ENCODE measurements around the gene ADAT2. TPM values are rescaled to one million over a fixed set of nuclear protein-coding genes. Genes with fewer than 3 reads are reported as not detected.

ADAT2 gene
- total and polyA plus RNA-seq, 2 of the 13 experiments (the other 11 are each of a cell fraction or from before 2014, with no cell fraction given), result 10.5 to 18.3 TPM

DNA sequence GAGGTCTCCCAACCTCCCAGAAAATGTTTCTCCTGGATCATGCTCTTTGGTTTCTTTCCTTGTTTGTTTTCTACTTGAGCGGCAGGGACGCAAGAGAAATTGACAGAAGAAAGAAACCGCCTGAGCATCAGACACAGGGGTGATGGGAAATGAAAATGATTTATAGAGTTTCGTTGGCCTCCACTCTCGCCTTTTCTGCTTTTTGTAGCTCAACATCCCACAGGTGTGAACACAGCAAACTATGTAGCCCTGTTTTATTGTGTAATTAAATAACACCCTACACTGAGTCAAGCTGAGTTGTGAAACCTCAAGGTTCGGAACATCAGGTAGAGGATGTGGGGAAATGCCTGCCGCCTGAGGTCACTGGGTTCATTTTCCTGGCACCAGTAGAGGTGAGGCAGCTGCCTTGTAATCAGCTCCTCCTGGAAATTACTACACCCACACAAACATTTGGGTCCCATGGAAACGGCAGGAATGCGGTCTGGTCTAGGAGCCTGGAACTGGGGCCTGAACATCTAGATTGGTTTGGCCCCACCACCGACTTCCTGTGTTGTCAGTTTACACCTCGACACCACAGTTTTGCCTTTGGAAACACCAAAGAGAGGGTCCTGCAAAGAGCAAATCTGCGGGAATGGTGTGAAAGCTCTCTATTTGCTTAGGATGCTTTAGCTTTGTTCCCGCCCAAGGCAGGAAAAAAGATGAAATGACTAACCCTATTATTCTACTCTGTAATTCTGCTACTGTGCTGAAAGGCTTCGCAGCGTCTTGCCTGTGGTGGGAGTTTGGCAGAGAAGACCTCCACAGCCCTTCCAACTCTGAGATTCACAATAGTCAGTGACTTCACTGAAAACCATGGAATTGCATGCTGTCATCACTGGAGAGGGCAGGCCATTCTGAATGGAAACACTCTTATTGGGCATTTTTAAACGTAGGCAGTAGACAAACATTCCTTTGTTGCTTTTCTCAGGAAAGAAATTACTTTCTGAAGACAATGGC, 53.0 kb downstream of the ADAT2 start (continued):
- TF ChIP-seq NCOA1 (CRISPR knock-in tag; IDR thresholded peaks at IDR 0.05) (peak; percentile 80; the same call in 1 of the 2 replicates), ZNF850 (CRISPR knock-in tag; conservative IDR thresholded peaks at IDR 0.05) (no peak), YY1 (IDR thresholded peaks at IDR 0.05; ENCODE audit: insufficient read depth, insufficient replicate concordance, low read depth, low read length) (peak; percentile 35), SRF (IDR thresholded peaks at IDR 0.05; ENCODE audit: low read depth, low read length) (0 out of 2 replicates have a peak, but pooled peaks have one; percentile 27), PLRG1 (conservative IDR thresholded peaks at IDR 0.05) (no peak), PHF8 (CRISPR knock-in tag; IDR thresholded peaks at IDR 0.05) (no peak), ZEB1 (IDR thresholded peaks at IDR 0.05; ENCODE audit: insufficient replicate concordance, low read depth) (peak; percentile 93), TCF7L2 (IDR thresholded peaks at IDR 0.05; ENCODE audit: low read depth, low read length) (no peak), ZBTB42 (CRISPR knock-in tag; IDR thresholded peaks at IDR 0.05) (no peak), ZNF670 (CRISPR knock-in tag; IDR thresholded peaks at IDR 0.05; ENCODE audit: borderline replicate concordance) (0 out of 2 replicates have a peak, but pooled peaks have one; percentile 44)

DNA sequence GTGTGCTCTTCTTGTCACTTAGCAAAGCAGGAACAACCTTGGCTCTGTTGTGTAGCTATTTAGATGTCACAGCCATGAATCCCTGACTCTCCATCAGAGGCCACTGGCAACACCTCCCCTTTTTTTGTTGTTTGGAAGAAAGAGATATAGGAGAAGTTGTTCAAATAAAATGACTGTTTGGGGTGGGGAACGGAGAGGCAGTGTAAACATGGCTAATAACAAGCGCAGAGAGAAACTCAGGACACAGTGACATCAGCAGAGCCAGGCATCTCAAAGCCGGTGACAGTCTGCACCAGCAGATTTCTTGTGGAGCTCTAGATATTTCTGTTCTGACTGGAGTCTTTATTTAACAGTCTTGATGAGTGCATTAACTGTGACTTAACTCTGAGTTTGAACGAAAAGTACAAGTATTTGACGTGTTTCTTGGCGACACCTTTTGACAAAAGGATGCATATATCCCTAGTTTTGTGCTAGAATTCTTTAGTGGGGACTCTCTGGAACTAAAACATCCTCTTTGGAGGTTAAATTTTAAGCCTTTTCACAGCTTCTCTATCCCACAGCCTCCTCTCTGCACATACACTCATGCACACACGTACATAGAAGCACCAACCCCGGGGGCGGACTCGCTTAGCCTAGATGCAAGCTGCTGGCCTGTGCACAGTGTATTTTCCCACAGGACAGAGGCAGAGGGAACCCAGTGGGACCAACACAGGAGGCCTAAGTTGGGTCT, 53.8 kb downstream of the ADAT2 start:
- Histone ChIP-seq H3K4me1 (ENCODE audit: insufficient read depth, low read length) (peaks cover 58% of the 10 kb centered on the region), H3K27me3 (ENCODE audit: control insufficient read depth in 1 of 2, insufficient read depth in 2 of 2, low read length in 2 of 2) (no peaks in the 10 kb centered on the region; a peak in 2 of 5 replicates), H3K9ac (ENCODE audit: insufficient read depth, low read depth, low read length) (peak overlapping the region; percentile 87), H3K9me3 (ENCODE audit: low read length) (no peaks in the 10 kb centered on the region), H2AFZ (ENCODE audit: low read length) (peak overlapping the region; percentile 44), H3K36me3 (replicated peaks in 1 of 2; ENCODE audit: control insufficient read depth in 1 of 2, insufficient read depth in 2 of 2, low read length in 2 of 2) (no peaks in the 10 kb centered on the region), H3K4me2 (ENCODE audit: low read depth, low read length) (peak overlapping the region; percentile 93), H3K4me3 (replicated peaks in 1 of 3; ENCODE audit: insufficient read depth in 1 of 3, low read depth in 2 of 3, low read length in 3 of 3) (peak overlapping the region; percentile 31 to 68 (median 48)), H4K20me1 (ENCODE audit: insufficient read depth, low read length) (no peaks in the 10 kb centered on the region), H3K79me2 (ENCODE audit: insufficient read depth, low read length) (no peaks in the 10 kb centered on the region), H3K27ac (ENCODE audit: extremely low read length, insufficient read depth, low read length) (peak overlapping the region; percentile 90)
- CTCF ChIA-PET (ENCODE audit: low intra/inter-chr PET ratio, low total read pairs), result interaction anchor here (0.8 kb wide), 1 partner anchor 13 kb away, joined by 3 read pairs; no protein-coding TSS in a partner anchor
- in situ Hi-C loops (cut with HindIII; ENCODE audit: extremely low pct_ligation_motif_present, low pct_unique_long_range_greater_than_20kb) (no loop called here), intact Hi-C loops (cut with micrococcal nuclease; ENCODE audit: unreplicated experiment) (loop anchor here (1.0 to 10.0 kb wide), 3 partner anchors 13 to 452 kb away; partner anchors contain the start of gene HIVEP2)
- POLR2A ChIA-PET, result interaction anchor here (0.9 to 2.8 kb wide), 9 partner anchors 13 to 469 kb away, joined by 3 to 27 read pairs (median 3); partner anchors contain the start of genes ADAT2, AIG1, FUCA2 and PEX3
- ATAC-seq (peak; percentile 79), DNase-seq (ENCODE audit: low spot score) (peak; percentile 93), FAIRE-seq (no peak)
- 2% methylated on average over 10 of the region's 10 CpGs for WGBS (ENCODE audit: low lambda C conversion rate)
- BruUV-seq (replicated peaks), result TSS peak; percentile 96
- TF ChIP-seq E2F1 (CRISPR knock-in tag; IDR thresholded peaks at IDR 0.05) (no peak), TBX2 (CRISPR knock-in tag; IDR thresholded peaks at IDR 0.05; ENCODE audit: borderline replicate concordance) (peak; percentile 38; the same call in 1 of the 2 replicates), ZNF570 (CRISPR knock-in tag; IDR thresholded peaks at IDR 0.05; ENCODE audit: borderline replicate concordance) (no peak), CEBPG (CRISPR knock-in tag; IDR thresholded peaks at IDR 0.05) (peak; percentile 44; the same call in 1 of the 2 replicates), FOXP4 (CRISPR knock-in tag; IDR thresholded peaks at IDR 0.05) (peak; percentile 94), ISL2 (CRISPR knock-in tag; IDR thresholded peaks at IDR 0.05) (peak; percentile 82), KMT2B (CRISPR knock-in tag; IDR thresholded peaks at IDR 0.05) (no peak), FOXP1 (IDR thresholded peaks at IDR 0.05) (no peak), FOXP1 (CRISPR knock-in tag; IDR thresholded peaks at IDR 0.05) (peak; percentile 91), MED13 (CRISPR knock-in tag; IDR thresholded peaks at IDR 0.05) (no peak)
